Stromal cell of bone marrow (primary cell): ENCODE measurements around the gene UGT3A1.
"Not testable (repeated sequence)": the region's sequence is repeated elsewhere in the genome, so short reads cannot be mapped to it uniquely, and the experiment has no call there.

Source experiments
- DNase-seq: peaks from one replicate; pipeline ENCODE4 v3.0.0-alpha.2; 2012; ENCODE audit warnings: low read depth

Gene UGT3A1

GRCh38 chr5:35990941-35991611 is at the start of gene UGT3A1:
Gene UGT3A1 (minus strand): TSS chr5:35991390. CDS start chr5:35991240, 150 bp downstream.
- DNase-seq, result no peak

GRCh38 chr5:36035696-36036095 is 44.5 kb upstream of the UGT3A1 start:
- DNase-seq, result no peak

- not testable (repeated sequence) for DNase-seq
These were observed 43.4 kb upstream of the UGT3A1 start for GRCh38 chr5:36034536-36035134.

GRCh38 chr5:36033486-36033885 is 42.3 kb upstream of the UGT3A1 start:
- DNase-seq, result no peak

GRCh38 chr5:36033047-36033446 is 41.9 kb upstream of the UGT3A1 start:
- DNase-seq, result no peak

- DNase-seq, result no peak
These were observed 40.0 kb upstream of the UGT3A1 start for GRCh38 chr5:36031223-36031622.

GRCh38 chr5:36029914-36030313 is 38.7 kb upstream of the UGT3A1 start:
- DNase-seq, result no peak

- no peak for DNase-seq
These were observed 37.8 kb upstream of the UGT3A1 start for GRCh38 chr5:36028816-36029465.

GRCh38 chr5:36027711-36028110 is 36.5 kb upstream of the UGT3A1 start:
- no peak for DNase-seq

GRCh38 chr5:36026706-36027465 is 35.7 kb upstream of the UGT3A1 start:
- no peak for DNase-seq

GRCh38 chr5:36022246-36022645 is 31.1 kb upstream of the UGT3A1 start:
- not testable (repeated sequence) for DNase-seq

GRCh38 chr5:36019584-36019983 is 28.4 kb upstream of the UGT3A1 start:
- DNase-seq, result not testable (repeated sequence)

GRCh38 chr5:36017622-36018021 is 26.4 kb upstream of the UGT3A1 start:
- no peak for DNase-seq

- no peak for DNase-seq
These were observed 25.8 kb upstream of the UGT3A1 start for GRCh38 chr5:36017004-36017403.

- DNase-seq, result no peak
These were observed 22.0 kb upstream of the UGT3A1 start for GRCh38 chr5:36013182-36013581.

GRCh38 chr5:36009698-36010097 is 18.5 kb upstream of the UGT3A1 start:
- no peak for DNase-seq

- no peak for DNase-seq
These were observed 16.2 kb upstream of the UGT3A1 start for GRCh38 chr5:36007366-36007765.

GRCh38 chr5:36006163-36006562 is 15.0 kb upstream of the UGT3A1 start:
- DNase-seq, result no peak

GRCh38 chr5:36001032-36001431 is 9.8 kb upstream of the UGT3A1 start:
- DNase-seq, result no peak

- DNase-seq, result no peak
These were observed 8.4 kb upstream of the UGT3A1 start for GRCh38 chr5:35999547-35999946.

GRCh38 chr5:35996076-35996475 is 4.9 kb upstream of the UGT3A1 start:
- no peak for DNase-seq

GRCh38 chr5:35990520-35990919 is 670 bp downstream of the UGT3A1 start:
- no peak for DNase-seq

- no peak for DNase-seq
These were observed 2.7 kb downstream of the UGT3A1 start for GRCh38 chr5:35988529-35988928.
